HG03064 (cell line): ENCODE measurements around the gene GALC.
"Not testable (repeated sequence)": the region's sequence is repeated elsewhere in the genome, so short reads cannot be mapped to it uniquely, and the experiment has no call there.

Experiments
- ATAC-seq: cut with Tn5 transposase; IDR thresholded peaks from one replicate; pipeline ENCODE4 v1.9.1; 2021; ENCODE audit warnings: low read depth; ENCODE audit not compliant: unreplicated experiment

Gene GALC

GRCh38 chr14:87992718-87993628 is at the start of gene GALC:
GALC (minus strand) TSS chr14:87993182; CDS start chr14:87993164, 18 bp downstream.
- ATAC-seq = peak; percentile 90

DNA sequence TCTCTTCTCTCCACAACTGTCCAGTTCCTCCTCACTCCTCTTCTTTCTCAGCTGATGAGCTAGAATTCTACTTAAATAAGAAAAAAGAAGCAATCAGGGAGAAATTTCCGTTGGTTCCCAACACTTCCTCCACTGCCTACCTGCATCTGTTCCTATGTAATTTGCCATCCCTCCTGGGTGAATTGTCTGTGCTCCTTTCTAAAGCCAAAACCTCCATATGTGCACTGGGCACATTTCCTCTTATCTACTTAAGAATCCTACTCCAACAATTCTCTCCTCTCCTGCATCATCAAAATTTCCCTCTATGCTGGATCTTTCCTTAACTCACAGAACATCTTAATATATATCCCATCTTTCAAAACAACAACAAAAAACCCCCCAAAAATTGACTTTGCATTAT is 47.2 kb upstream of the GALC start:
- ATAC-seq = no peak

- no peak for ATAC-seq
These were observed 46.2 kb upstream of the GALC start for GRCh38 chr14:88039197-88039596.

DNA sequence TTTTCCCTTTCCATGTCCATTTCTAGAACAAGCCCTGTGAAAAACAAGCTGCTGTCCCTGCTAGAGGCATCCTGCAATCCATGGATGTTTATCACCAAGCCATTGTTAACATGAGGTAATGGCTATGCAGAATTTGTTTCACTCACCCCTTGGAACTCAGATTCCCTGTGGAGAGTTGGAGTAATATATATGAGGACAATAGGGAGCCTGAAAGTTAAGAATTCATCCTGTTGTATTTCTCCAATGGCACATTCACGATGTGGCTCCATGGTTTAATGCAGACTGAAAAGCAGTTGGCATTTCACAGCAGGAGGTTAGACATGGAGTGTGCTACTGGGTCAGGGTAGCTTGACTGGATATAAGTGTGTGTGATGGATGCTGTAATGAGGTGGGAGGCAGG is 44.3 kb upstream of the GALC start:
- ATAC-seq = no peak

GRCh38 chr14:88036422-88036821 is 43.4 kb upstream of the GALC start:
- no peak for ATAC-seq

DNA sequence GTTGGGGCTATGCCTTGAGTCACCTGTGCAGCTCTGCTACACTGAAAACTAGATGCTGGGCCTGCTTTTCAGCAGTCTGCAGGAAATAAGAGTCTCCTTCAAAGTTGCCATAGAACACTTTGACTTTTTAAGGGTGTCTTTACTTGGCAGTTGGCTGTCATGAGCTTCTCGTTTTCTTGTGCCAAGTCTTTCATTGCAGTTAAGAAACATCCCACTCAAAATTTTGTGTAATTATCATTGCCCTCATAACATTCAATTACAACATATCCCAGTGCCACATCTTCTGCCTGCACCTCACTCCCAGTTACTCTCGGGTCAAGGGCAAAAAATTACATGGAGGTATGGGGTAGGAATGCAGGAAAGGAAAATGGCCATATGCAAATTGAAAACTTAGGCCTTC is 41.1 kb upstream of the GALC start:
- no peak for ATAC-seq

DNA sequence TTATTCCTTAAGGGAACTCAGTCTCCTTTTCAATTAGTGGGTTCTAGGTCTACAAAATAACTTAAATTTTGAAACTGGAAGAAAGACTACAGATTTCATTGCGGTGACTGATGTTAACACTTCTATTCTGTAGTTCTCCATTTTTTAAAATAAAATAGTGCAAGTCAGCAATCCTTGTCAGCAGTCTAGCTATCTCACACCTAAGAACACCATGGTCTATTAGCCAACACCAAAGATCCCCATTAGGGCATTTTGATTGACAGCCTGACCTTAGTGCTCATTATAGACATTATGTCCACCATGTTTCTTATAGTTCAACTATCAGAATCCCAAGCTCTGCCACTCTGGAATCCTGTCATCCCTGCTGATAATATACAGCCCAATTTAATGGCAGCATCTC is 39.4 kb upstream of the GALC start:
- ATAC-seq = no peak

- ATAC-seq = no peak
These were observed 37.9 kb upstream of the GALC start for GRCh38 chr14:88030892-88031291.

GRCh38 chr14:88030079-88030478 is 37.1 kb upstream of the GALC start:
- ATAC-seq = no peak

DNA sequence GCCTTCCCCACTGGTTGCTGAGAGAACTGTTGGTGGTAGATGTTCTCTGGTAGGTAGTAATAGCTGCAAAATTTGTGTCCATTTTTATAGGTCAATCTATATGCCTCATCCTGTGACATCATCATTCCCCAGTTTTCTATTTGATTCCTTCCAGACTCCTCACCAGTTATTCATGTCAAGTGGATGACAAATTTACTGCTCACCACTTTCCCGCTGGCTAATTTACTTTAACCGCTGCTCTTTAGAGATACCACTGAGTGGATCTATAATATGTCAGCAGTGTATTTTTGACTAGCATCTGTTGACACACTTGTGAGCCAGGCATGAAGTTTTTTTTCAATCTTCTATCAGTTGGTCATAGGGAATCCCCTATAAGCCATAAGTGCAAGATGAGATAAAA is 36.5 kb upstream of the GALC start:
- no peak for ATAC-seq

DNA sequence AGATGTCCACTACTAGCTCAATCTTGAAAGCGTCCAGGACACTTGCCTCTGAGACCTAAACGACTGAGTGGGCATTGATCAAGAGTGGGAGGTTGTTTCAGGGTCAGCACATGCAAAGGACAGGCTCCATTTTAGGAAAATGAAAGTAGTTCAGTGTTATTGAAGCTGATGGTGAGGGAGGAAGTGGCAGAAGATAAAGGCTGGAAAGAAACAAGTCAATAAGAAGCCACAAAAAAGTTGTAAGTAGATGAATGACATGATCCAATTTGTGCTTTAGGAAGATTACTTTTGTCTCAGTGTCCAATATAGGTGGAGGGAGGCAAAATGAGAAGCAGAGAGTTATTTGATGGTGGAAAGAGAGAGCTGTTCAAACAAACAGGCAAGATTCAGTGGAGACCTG is 33.9 kb upstream of the GALC start:
- no peak for ATAC-seq

GRCh38 chr14:88025313-88025712 is 32.3 kb upstream of the GALC start:
- ATAC-seq = no peak

DNA sequence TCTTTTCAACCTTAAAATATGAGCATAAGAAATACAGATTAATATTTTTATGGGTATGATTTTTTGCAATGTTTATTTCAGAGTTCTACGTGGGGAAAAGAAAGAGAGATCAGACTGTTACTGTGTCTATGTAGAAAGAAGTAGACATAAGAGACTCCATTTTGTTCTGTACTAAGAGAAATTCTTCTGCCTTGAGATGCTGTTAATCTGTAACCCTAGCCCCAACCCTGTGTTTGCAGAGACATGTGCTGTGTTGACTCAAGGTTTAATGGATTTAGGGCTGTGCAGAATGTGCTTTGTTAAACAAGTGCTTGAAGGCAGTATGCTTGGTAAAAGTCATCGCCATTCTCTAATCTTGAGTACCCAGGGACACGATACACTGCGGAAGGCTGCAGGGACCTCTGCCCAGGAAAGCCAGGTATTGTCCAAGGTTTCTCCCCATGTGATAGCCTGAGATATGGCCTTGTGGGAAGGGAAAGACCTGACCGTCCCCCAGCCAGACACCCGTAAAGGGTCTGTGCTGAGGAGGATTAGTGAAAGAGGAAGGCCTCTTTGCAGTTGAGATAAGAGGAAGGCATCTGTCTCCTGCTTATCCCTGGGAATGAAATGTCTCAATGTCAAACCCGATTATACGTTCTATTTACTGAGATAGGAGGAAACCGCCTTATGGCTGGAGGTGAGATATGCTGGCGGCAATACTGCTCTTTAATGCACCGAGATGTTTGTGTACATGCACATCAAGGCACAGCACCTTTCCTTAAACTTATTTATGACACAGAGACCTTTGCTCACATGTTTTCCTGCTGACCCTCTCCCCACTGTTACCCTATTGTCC is 31.5 kb upstream of the GALC start:
- not testable (repeated sequence) for ATAC-seq

DNA sequence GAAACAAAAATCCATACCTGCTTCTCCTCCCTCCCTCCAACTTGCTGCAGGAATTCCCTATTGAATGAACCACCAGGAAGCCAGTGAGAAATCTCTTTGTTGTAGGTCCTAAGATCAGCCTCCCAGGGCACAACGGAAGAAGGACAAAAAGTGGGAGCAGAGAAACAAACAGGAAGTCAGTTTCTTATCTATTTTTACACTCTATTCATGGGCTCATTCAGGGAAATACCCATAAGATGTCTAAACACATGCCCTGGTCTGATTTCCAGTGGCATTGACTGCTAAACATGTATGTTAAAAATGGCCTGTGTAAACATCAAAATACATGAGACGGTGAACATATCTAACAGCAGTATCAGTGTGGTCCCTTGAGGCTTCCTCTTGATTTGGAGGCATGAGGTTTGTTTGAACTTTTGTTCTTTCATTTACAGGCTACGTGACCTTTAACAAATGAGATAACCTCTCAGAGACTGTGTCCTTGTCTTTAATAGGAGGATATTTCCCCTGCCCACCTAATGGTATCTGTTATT is 30.7 kb upstream of the GALC start:
- no peak for ATAC-seq

DNA sequence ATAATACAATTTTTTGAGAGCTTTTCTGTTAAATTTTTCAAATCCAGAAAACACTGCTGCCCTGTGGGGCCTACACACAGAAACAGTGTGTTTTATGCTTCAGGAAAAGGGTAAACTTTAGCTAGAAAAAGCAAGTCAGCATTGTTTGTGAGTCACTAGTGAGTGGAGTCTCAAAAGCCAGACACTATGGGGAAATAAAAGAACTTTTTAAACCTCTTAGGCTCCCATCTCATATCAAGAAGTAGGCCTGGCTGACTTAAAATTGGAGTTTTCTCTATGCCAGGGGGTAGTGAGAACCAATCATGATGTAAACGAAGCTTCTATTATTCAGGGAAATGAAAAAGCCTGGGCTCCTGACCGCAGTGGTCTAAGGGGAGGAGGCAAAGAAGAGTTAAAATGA is 24.6 kb upstream of the GALC start:
- no peak for ATAC-seq

DNA sequence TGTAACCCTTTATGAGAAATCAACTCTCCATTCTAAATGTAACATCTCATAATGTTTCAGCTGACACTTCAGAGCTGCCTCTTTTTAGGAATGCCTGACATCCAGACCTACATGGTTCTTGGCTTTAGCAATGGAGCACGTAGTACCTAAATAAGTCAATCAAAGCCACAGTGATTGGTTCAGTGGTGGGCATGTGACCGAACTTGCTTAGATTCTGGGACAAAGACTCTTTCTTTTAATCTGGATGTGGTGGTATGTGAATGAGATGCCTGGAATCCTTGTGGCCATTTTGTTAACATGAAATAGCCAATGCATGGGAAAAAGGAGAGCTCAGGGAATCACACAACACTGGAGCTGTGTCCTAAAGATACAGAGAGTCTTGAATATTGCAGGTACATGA is 23.8 kb upstream of the GALC start:
- no peak for ATAC-seq

GRCh38 chr14:88013750-88014349 is 20.9 kb upstream of the GALC start:
- peak; percentile 89 for ATAC-seq

GRCh38 chr14:88012495-88012894 is 19.5 kb upstream of the GALC start:
- ATAC-seq = no peak

DNA sequence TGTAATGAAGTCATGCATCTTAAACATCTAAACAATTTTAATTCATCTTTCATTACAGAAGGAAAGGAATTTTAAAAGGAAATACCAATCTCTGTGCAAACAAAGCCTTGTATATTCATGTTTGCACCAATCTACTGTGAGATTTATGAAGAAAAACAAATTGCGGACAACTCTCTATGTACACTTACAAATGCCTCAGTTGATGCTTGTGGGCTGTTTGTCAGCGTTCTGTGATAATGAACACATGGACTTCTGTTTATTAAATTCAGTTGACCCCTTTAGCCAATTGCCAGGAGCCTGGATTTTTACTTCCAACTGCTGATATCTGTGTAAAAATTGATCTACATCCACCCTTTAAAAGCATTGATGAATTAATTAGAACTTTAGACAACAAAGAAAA is 17.3 kb upstream of the GALC start:
- no peak for ATAC-seq

GRCh38 chr14:88009486-88009885 is 16.5 kb upstream of the GALC start:
- no peak for ATAC-seq
